Esophagus squamous epithelium (tissue), 5 donors: ENCODE measurements around the gene SLC25A4. TPM values are rescaled to one million over a fixed set of nuclear protein-coding genes. Genes with fewer than 3 reads are reported as not detected.

ENCODE experiments used
- DNase-seq: peaks from one replicate; lab custom pipeline; 2025; lab: John Stamatoyannopoulos, UW
- H3K27ac ChIP-seq, 4 donors: fragments of 200-600 bp; sonication (generic); one replicate each; pipeline ENCODE4 v1.5.1; 2016 to 2019; ENCODE audit warnings: mild to moderate bottlenecking in 1 of 4
- H3K27me3 ChIP-seq, 4 donors: fragments of 200-600 bp; sonication (generic); 1 replicate in 3 of 4; 2 replicates in 1 of 4; pipeline versions ENCODE4 v1.5.1 to v1.6.0; 2017 to 2021; ENCODE audit warnings: antibody characterized with exemption in 1 of 4
- H3K36me3 ChIP-seq, 3 donors: fragments of 200-600 bp; sonication (generic); one replicate each; pipeline ENCODE4 v1.5.1; 2016 to 2019
- H3K4me1 ChIP-seq, 3 donors: fragments of 200-600 bp; sonication (generic); one replicate each; pipeline ENCODE4 v1.5.1; 2017 to 2019
- H3K4me3 ChIP-seq, 4 donors: fragments of 200-600 bp; sonication (generic); 1 replicate in 3 of 4; 2 replicates in 1 of 4; pipeline ENCODE4 v1.5.1; 2016 to 2019; ENCODE audit warnings: mild to moderate bottlenecking in 2 of 4, moderate library complexity in 1 of 4
- H3K9me3 ChIP-seq, 3 donors: fragments of 200-600 bp; sonication (generic); one replicate each; pipeline ENCODE4 v1.5.1; 2016 to 2019
- POLR2A ChIP-seq, 4 donors: fragments of 450-650 bp; IDR thresholded peaks; one replicate each; pipeline ENCODE4 v1.6.1; 2017; ENCODE audit warnings: antibody characterized with exemption in 4 of 4, mild to moderate bottlenecking in 4 of 4, moderate library complexity in 3 of 4
- WGBS, 2 donors: methylation state at CpG; one replicate each; pipeline ENCODE4 v1.1.5; 2018; 5-methylcytosine and 5-hydroxymethylcytosine counted together
- intact Hi-C: fragments of 100-400 bp; cut with DNase I; formaldehyde crosslinking; loops from one replicate; pipeline ENCODE4 v1.15.0; 2022
- total RNA-seq, 4 donors: library from RNA; depleted of rRNA; stranded (reverse); fragments of >200 nt; gene quantifications; one replicate each; pipeline ENCODE4 v1.1.0, GENCODE V29; 2016
- TF ChIP-seq, protein P1 (sequence below), 6 experiments: fragments of 450-650 bp in 4 of 6; fragments of 200-600 bp in 2 of 6; sonication (generic) in 2 of 6; IDR thresholded peaks; one replicate each; pipeline ENCODE4 v1.5.1; 2016 to 2019; ENCODE audit warnings: antibody characterized with exemption in 6 of 6, mild to moderate bottlenecking in 4 of 6, moderate library complexity in 4 of 6
- donor health status: DM: yes; HTN: yes; CAD: no.

SLC25A4 gene
- total RNA-seq: 10 to 100 TPM; 12.4 to 24.0 (median 16.3) TPM

DNA sequence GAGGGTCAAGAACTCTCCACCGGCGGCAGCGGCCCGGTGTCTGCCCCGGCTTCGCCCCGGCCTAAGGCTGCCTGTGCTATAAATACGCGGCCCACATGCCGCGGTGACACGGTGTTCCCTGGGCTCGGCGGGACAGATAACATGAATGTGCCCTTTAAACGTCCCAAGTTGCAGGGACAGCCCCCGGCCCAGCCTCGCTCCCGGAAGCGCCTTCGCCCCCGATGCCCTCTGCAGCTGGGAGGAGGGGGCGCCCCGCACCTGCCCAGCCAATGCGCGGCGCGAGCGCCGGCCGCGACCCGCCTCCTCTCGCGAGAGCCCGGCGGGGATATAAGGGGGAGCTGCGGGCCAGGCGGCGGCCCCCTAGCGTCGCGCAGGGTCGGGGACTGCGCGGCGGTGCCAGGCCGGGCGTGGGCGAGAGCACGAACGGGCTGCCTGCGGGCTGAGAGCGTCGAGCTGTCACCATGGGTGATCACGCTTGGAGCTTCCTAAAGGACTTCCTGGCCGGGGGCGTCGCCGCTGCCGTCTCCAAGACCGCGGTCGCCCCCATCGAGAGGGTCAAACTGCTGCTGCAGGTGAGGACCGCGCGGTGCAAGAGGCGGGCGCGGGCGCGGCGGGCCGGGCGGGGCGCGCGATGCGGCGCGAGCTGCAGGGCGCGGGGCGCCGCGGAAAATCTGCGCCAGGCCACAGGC, at the start of gene SLC25A4:
Gene SLC25A4 (plus strand): TSS at position 355 of the 689 bp plus-strand sequence. CDS start 107 bp downstream, at position 462.
- TF ChIP-seq, protein P1, sequence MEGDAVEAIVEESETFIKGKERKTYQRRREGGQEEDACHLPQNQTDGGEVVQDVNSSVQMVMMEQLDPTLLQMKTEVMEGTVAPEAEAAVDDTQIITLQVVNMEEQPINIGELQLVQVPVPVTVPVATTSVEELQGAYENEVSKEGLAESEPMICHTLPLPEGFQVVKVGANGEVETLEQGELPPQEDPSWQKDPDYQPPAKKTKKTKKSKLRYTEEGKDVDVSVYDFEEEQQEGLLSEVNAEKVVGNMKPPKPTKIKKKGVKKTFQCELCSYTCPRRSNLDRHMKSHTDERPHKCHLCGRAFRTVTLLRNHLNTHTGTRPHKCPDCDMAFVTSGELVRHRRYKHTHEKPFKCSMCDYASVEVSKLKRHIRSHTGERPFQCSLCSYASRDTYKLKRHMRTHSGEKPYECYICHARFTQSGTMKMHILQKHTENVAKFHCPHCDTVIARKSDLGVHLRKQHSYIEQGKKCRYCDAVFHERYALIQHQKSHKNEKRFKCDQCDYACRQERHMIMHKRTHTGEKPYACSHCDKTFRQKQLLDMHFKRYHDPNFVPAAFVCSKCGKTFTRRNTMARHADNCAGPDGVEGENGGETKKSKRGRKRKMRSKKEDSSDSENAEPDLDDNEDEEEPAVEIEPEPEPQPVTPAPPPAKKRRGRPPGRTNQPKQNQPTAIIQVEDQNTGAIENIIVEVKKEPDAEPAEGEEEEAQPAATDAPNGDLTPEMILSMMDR (IDR thresholded peaks at IDR 0.05): peak; percentile 21 to 59 (median 47)
- peak in 3 of 4 donors; percentile 11 to 92 (median 92) for TF ChIP-seq POLR2A (IDR thresholded peaks at IDR 0.05)
- peak; percentile 34 for DNase-seq
- intact Hi-C loops: no loop called here
- peaks cover 0 to 29% (median 0%) of the 10 kb centered on the region in 3 donors for H3K36me3 ChIP-seq
- H3K27ac ChIP-seq: peak within 1 kb of the TSS; percentile 81 to 92 (median 87)
- peaks cover 0 to 36% (median 11%) of the 10 kb centered on the region in 3 donors for H3K4me1 ChIP-seq
- WGBS, 2 donors: 0% methylated on average over 18 of the region's 87 CpGs; no CpG with 5 or more reads in 1 of the 2 donors
- H3K9me3 ChIP-seq: no peaks in the 10 kb centered on the region
- no peaks in the 10 kb centered on the region for H3K27me3 ChIP-seq
- peak within 1 kb of the TSS; percentile 56 to 91 (median 76) for H3K4me3 ChIP-seq

- no peak overlapping the region for H3K4me3 ChIP-seq
- H3K27me3 ChIP-seq: peaks cover 0 to 3% (median 0%) of the 10 kb centered on the region in 4 donors
- H3K36me3 ChIP-seq: no peaks in the 10 kb centered on the region
- 47 to 59% methylated on average over 3 of the region's 3 CpGs for WGBS, 2 donors
- intact Hi-C loops: loop anchor here (10.0 kb wide), 1 partner anchor 829 kb away; no protein-coding TSS in a partner anchor
- no peak for DNase-seq
- no peaks in the 10 kb centered on the region for H3K9me3 ChIP-seq
- no peak overlapping the region for H3K27ac ChIP-seq
- TF ChIP-seq, protein P1 (IDR thresholded peaks at IDR 0.05): no peak
- TF ChIP-seq POLR2A (IDR thresholded peaks at IDR 0.05): no peak
- no peaks in the 10 kb centered on the region for H3K4me1 ChIP-seq
Observed at GRCh38 chr4:185093603-185094002, 49.5 kb upstream of the SLC25A4 start.

GRCh38 chr4:185096032-185096653, 46.9 kb upstream of the SLC25A4 start:
- Histone ChIP-seq H3K27me3 (peaks cover 0 to 14% (median 0%) of the 10 kb centered on the region in 4 donors), H3K36me3 (no peaks in the 10 kb centered on the region), H3K4me3 (no peak overlapping the region), H3K9me3 (no peaks in the 10 kb centered on the region), H3K27ac (no peak overlapping the region), H3K4me1 (no peaks in the 10 kb centered on the region)
- no peak for TF ChIP-seq POLR2A (IDR thresholded peaks at IDR 0.05)
- TF ChIP-seq, protein P1 (IDR thresholded peaks at IDR 0.05): peak in 5 of 6 experiments; percentile 26 to 62 (median 55)
- intact Hi-C loops: loop anchor here (10.0 kb wide), 1 partner anchor 831 kb away; no protein-coding TSS in a partner anchor
- no peak for DNase-seq
- 21 to 33% methylated on average over 2 of the region's 2 CpGs for WGBS, 2 donors

GRCh38 chr4:185098474-185098873, 44.6 kb upstream of the SLC25A4 start:
- intact Hi-C loops: loop anchor here (10.0 kb wide), 1 partner anchor 834 kb away; no protein-coding TSS in a partner anchor
- no peak overlapping the region for H3K4me3 ChIP-seq
- H3K9me3 ChIP-seq: no peaks in the 10 kb centered on the region
- no peak overlapping the region for H3K27ac ChIP-seq
- TF ChIP-seq, protein P1 (IDR thresholded peaks at IDR 0.05): no peak
- no peak for TF ChIP-seq POLR2A (IDR thresholded peaks at IDR 0.05)
- H3K27me3 ChIP-seq: peaks cover 0 to 11% (median 0%) of the 10 kb centered on the region in 4 donors
- H3K36me3 ChIP-seq: no peaks in the 10 kb centered on the region
- no peaks in the 10 kb centered on the region for H3K4me1 ChIP-seq
- DNase-seq: no peak
